Hepatocyte (in vitro differentiated cells): ENCODE data around the gene FGF12.

Experiments used
- EZH2 ChIP-seq: fragments of 200-600 bp; sonication (generic); IDR thresholded peaks from 2 replicates; pipeline ENCODE4 v1.6.1; 2016; ENCODE audit warnings: antibody characterized with exemption, mild to moderate bottlenecking, borderline replicate concordance
- TF ChIP-seq, protein P1 (sequence below): fragments of 200-600 bp; sonication (generic); IDR thresholded peaks from 2 replicates; pipeline ENCODE4 v1.5.1; 2016; ENCODE audit warnings: antibody characterized with exemption, mild to moderate bottlenecking; ENCODE audit not compliant: poor library complexity

DNA sequence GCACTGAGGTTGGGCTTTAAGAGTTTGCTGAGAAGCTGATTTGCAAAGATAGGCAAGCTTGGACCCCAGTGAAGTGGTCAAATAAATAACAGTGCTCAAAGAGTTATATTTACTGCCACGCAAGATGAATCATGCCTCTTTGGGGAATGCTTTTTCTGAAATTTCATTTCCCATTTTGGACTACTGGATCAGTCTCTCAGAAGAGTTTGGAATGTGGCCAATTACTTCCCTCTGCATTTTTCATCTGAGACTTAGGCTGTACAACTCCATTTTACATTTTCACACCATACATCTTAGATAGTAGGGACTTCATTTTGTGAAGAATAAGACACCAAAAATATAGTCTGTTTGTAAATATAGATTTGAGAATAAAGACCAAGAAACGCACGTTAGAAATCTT, 419.7 kb downstream of the FGF12 start:
- TF ChIP-seq, protein P1, sequence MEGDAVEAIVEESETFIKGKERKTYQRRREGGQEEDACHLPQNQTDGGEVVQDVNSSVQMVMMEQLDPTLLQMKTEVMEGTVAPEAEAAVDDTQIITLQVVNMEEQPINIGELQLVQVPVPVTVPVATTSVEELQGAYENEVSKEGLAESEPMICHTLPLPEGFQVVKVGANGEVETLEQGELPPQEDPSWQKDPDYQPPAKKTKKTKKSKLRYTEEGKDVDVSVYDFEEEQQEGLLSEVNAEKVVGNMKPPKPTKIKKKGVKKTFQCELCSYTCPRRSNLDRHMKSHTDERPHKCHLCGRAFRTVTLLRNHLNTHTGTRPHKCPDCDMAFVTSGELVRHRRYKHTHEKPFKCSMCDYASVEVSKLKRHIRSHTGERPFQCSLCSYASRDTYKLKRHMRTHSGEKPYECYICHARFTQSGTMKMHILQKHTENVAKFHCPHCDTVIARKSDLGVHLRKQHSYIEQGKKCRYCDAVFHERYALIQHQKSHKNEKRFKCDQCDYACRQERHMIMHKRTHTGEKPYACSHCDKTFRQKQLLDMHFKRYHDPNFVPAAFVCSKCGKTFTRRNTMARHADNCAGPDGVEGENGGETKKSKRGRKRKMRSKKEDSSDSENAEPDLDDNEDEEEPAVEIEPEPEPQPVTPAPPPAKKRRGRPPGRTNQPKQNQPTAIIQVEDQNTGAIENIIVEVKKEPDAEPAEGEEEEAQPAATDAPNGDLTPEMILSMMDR, result no peak
- TF ChIP-seq EZH2, result no peak
